NT2/D1 (cell line): Measurements from ENCODE around the gene CINP.

ENCODE experiments used
- SUZ12 ChIP-seq: IDR thresholded peaks from 2 replicates; pipeline ENCODE4 v1.6.1; 2011; ENCODE audit not compliant: insufficient read length, insufficient read depth; ENCODE audit errors: extremely low read depth
- YY1 ChIP-seq: IDR thresholded peaks from 2 replicates; pipeline ENCODE4 v1.6.1; 2011; ENCODE audit not compliant: insufficient read length, insufficient read depth

GRCh38 chr14:102374264-102374663 lies 11.6 kb upstream of the CINP start:
- TF ChIP-seq YY1 (no peak), SUZ12 (no peak)
